HCT116 (cell line): ENCODE results near the gene FBXO30. TPM values are rescaled to one million over a fixed set of nuclear protein-coding genes. Genes with fewer than 3 reads are reported as not detected.

Source experiments
- ATAC-seq: fragments of 200-7000 bp; cut with Tn5 transposase; 2 replicates; pipeline ENCODE4 v1.9.1; 2020; ENCODE audit warnings: mild to moderate bottlenecking, moderate library complexity
- BruUV-seq: library from RNA; stranded (reverse); fragments of 400-500 nt; replicated peaks from 2 replicates; lab custom pipeline; 2021; lab: Mats Ljungman, UMichigan
- CTCF ChIA-PET: fragments of 300-600 bp; sonication (Branson Sonifier 250); formaldehyde crosslinking; loops from one replicate; lab custom pipeline; 2021; ENCODE audit warnings: antibody characterized with exemption; lab: Charles Lee
- POLR2A ChIA-PET: fragments of 300-600, 350-600 bp; sonication (Branson Sonifier 250); formaldehyde crosslinking; loops from one replicate; lab custom pipeline; 2021; ENCODE audit warnings: antibody characterized with exemption; lab: Charles Lee
- RAD21 ChIA-PET, 2 experiments: fragments of 300-600 bp; sonication (Branson Sonifier 250); formaldehyde crosslinking; loops; one replicate each; lab custom pipeline; 2023; ENCODE audit warnings: low total read pairs in 2 of 2; ENCODE audit not compliant: uncharacterized antibody in 2 of 2, unreplicated experiment in 2 of 2, low non-redundant PET in 1 of 2; lab: Charles Lee
- DNase-seq: peaks from one replicate; pipeline ENCODE4 v3.0.0-alpha.2; 2010; ENCODE audit warnings: low read depth, low spot score
- H2AFZ ChIP-seq: fragments of 200-600 bp; shearing (Covaris generic), sonication (generic); 2 replicates; pipeline ENCODE4 v1.6.1; 2017; ENCODE audit warnings: low read depth, mixed run types, mixed read lengths, antibody characterized with exemption, low read length; ENCODE audit not compliant: poor library complexity, severe bottlenecking
- H3K27ac ChIP-seq: 2 replicates; pipeline ENCODE4 v1.5.1; 2012; ENCODE audit warnings: low read depth, low read length
- H3K27me3 ChIP-seq: fragments of 200-600 bp; sonication (generic); 2 replicates; pipeline ENCODE4 v1.6.1; 2016; ENCODE audit warnings: mixed run types, low read length, mixed read lengths; ENCODE audit not compliant: insufficient read depth
- H3K36me3 ChIP-seq, 2 experiments: fragments of 200-500 bp in 1 of 2; fragments of 200-600 bp in 1 of 2; sonication (Bioruptor generic) in 1 of 2; sonication (generic) in 1 of 2; 2 replicates each; pipeline versions ENCODE4 v1.5.1 to v1.6.1; 2014 to 2016; ENCODE audit warnings: low read length in 2 of 2, inconsistent platforms in 1 of 2, mixed read lengths in 1 of 2, mixed run types in 1 of 2; ENCODE audit not compliant: insufficient read depth in 2 of 2, control insufficient read depth in 1 of 2
- H3K4me1 ChIP-seq, 2 experiments: fragments of 200-600 bp in 1 of 2; sonication (generic) in 1 of 2; 2 replicates each; pipeline versions ENCODE4 v1.5.1 to v1.6.1; 2012 to 2017; ENCODE audit warnings: low read length in 2 of 2, inconsistent platforms in 1 of 2, mild to moderate bottlenecking in 1 of 2, mixed read lengths in 1 of 2, mixed run types in 1 of 2, moderate library complexity in 1 of 2; ENCODE audit not compliant: insufficient read depth in 2 of 2, control insufficient read depth in 1 of 2
- H3K4me2 ChIP-seq: fragments of 200-600 bp; sonication (generic); 2 replicates; pipeline ENCODE4 v1.6.1; 2017; ENCODE audit warnings: mixed run types, low read length, mixed read lengths
- H3K4me3 ChIP-seq, 2 experiments: fragments of 200-600 bp in 1 of 2; sonication (generic) in 1 of 2; replicated peaks in 1 of 2; 2 replicates each; pipeline ENCODE4 v1.5.1; 2011 to 2016; ENCODE audit warnings: low read length in 2 of 2, control low read depth in 1 of 2, low read depth in 1 of 2, mild to moderate bottlenecking in 1 of 2, mixed read lengths in 1 of 2, mixed run types in 1 of 2
- H3K79me2 ChIP-seq: fragments of 200-600 bp; sonication (generic); 2 replicates; pipeline ENCODE4 v1.6.1; 2017; ENCODE audit warnings: mild to moderate bottlenecking, mixed run types, low read length, moderate library complexity, mixed read lengths; ENCODE audit not compliant: insufficient read depth
- H3K9ac ChIP-seq: fragments of 200-600 bp; sonication (generic); 2 replicates; pipeline ENCODE4 v1.6.1; 2016; ENCODE audit warnings: low read length, mixed read lengths
- H3K9me2 ChIP-seq: fragments of 200-600 bp; sonication (generic), shearing (Covaris generic); 2 replicates; pipeline ENCODE4 v1.6.1; 2017; ENCODE audit warnings: mixed run types, mild to moderate bottlenecking, moderate library complexity; ENCODE audit not compliant: insufficient read depth
- H3K9me3 ChIP-seq, 2 experiments: fragments of 200-500 bp in 1 of 2; fragments of 200-600 bp in 1 of 2; sonication (Bioruptor generic) in 1 of 2; sonication (generic) in 1 of 2; 2 replicates each; pipeline ENCODE4 v1.6.1; 2014 to 2017; ENCODE audit warnings: low read length in 2 of 2, mixed read lengths in 2 of 2, inconsistent platforms in 1 of 2, low read depth in 1 of 2, mild to moderate bottlenecking in 1 of 2, mixed run types in 1 of 2, moderate library complexity in 1 of 2; ENCODE audit not compliant: control insufficient read depth in 1 of 2, insufficient read depth in 1 of 2
- H4K20me1 ChIP-seq: fragments of 200-600 bp; sonication (generic), shearing (Covaris generic); 2 replicates; pipeline ENCODE4 v1.6.1; 2017; ENCODE audit warnings: mixed run types, mild to moderate bottlenecking, moderate library complexity; ENCODE audit not compliant: insufficient read depth
- CTCF ChIP-seq, 3 experiments: fragments of 200-600 bp in 1 of 3; sonication (generic) in 1 of 3; IDR thresholded peaks in 2 of 3; conservative IDR thresholded peaks in 1 of 3; 2 replicates each; pipeline ENCODE4 v1.5.1; 2012 to 2017; ENCODE audit warnings: low read depth in 2 of 3, low read length in 2 of 3, antibody characterized with exemption in 1 of 3, borderline replicate concordance in 1 of 3, control low read depth in 1 of 3, mild to moderate bottlenecking in 1 of 3, mixed read lengths in 1 of 3, mixed run types in 1 of 3, moderate library complexity in 1 of 3; ENCODE audit not compliant: insufficient read depth in 1 of 3
- EZH2 ChIP-seq: fragments of 200-600 bp; sonication (generic); IDR thresholded peaks from 2 replicates; pipeline ENCODE4 v1.6.1; 2017; ENCODE audit warnings: antibody characterized with exemption, mixed run types
- POLR2AphosphoS5 ChIP-seq: IDR thresholded peaks from 2 replicates; pipeline ENCODE4 v1.6.1; 2011; ENCODE audit warnings: mild to moderate bottlenecking, low read depth, low read length, moderate library complexity
- REST ChIP-seq: IDR thresholded peaks from 2 replicates; pipeline ENCODE4 v1.6.1; 2012; ENCODE audit warnings: low read depth
- SRF ChIP-seq: IDR thresholded peaks from 2 replicates; pipeline ENCODE4 v1.6.1; 2012; ENCODE audit warnings: low read depth
- intact Hi-C: fragments of 100-400 bp; cut with micrococcal nuclease; formaldehyde crosslinking; loops from 2 replicates; pipeline ENCODE4 v1.10.0; 2022
- total RNA-seq: library from RNA; stranded (reverse); gene quantifications from one replicate; pipeline ENCODE4 v1.2.1, GENCODE V29; 2021; ENCODE audit not compliant: unreplicated experiment

Gene FBXO30
- total RNA-seq, 1 experiment from 2014 or later: 9.1 TPM

GRCh38 chr6:145829950-145830349 lies 15.4 kb upstream of the FBXO30 start (continued):
- no peak for TF ChIP-seq CTCF (IDR thresholded peaks at IDR 0.05 in 2 of 3, conservative IDR thresholded peaks at IDR 0.05 in 1 of 3; ENCODE audit: borderline replicate concordance in 1 of 3, insufficient read depth in 1 of 3, low read depth in 2 of 3, low read length in 2 of 3)

- Histone ChIP-seq H3K27me3 (no peaks in the 10 kb centered on the region), H2AFZ (no peak overlapping the region), H3K4me1 (no peaks in the 10 kb centered on the region), H3K9ac (no peak overlapping the region), H3K4me3 (no peak overlapping the region), H3K4me2 (no peak overlapping the region), H3K27ac (no peak overlapping the region), H3K36me3 (no peaks in the 10 kb centered on the region), H3K9me3 (no peaks in the 10 kb centered on the region), H4K20me1 (no peaks in the 10 kb centered on the region), H3K9me2 (no peaks in the 10 kb centered on the region), H3K79me2 (no peaks in the 10 kb centered on the region)
- ATAC-seq: no peak
- BruUV-seq: no TSS peak
- ChIA-PET CTCF (no interaction called here), RAD21 (no interaction called here), POLR2A (no interaction called here)
- no peak for DNase-seq
- TF ChIP-seq EZH2 (no peak), REST (no peak), SRF (no peak), POLR2AphosphoS5 (no peak)
- intact Hi-C loops: no loop called here
Measured at GRCh38 chr6:145829102-145829501, 14.5 kb upstream of the FBXO30 start.
